Gastrocnemius medialis (tissue), 4 donors: Measurements from ENCODE around the gene CHAF1A. TPM values are rescaled to one million over a fixed set of nuclear protein-coding genes. Genes with fewer than 3 reads are reported as not detected.

Source experiments
- ATAC-seq, 2 donors: fragments of 150-250 bp; one replicate each; pipeline ENCODE4 v1.9.1; 2016
- DNase-seq, 2 donors: peaks; one replicate each; pipeline ENCODE4 v3.0.0-alpha.2; 2019
- H3K27ac ChIP-seq, 4 donors: fragments of 200-600 bp; sonication (generic); 1 replicate in 1 of 4; 2 replicates in 3 of 4; pipeline ENCODE4 v1.5.1; 2016 to 2018; ENCODE audit warnings: mild to moderate bottlenecking in 2 of 4, moderate library complexity in 1 of 4
- H3K27me3 ChIP-seq, 3 donors: fragments of 200-600 bp; sonication (generic) in 2 of 3; 1 replicate in 1 of 3; 2 replicates in 2 of 3; pipeline versions ENCODE4 v1.5.1 to v1.6.0; 2016 to 2019; ENCODE audit warnings: mild to moderate bottlenecking in 1 of 3, moderate library complexity in 1 of 3
- H3K36me3 ChIP-seq, 2 donors: fragments of 200-600 bp; sonication (generic) in 1 of 2; one replicate each; pipeline ENCODE4 v1.5.1; 2017 to 2018
- H3K4me1 ChIP-seq, 2 donors: fragments of 200-600 bp; sonication (generic) in 1 of 2; one replicate each; pipeline ENCODE4 v1.5.1; 2016 to 2017; ENCODE audit warnings: mild to moderate bottlenecking in 2 of 2
- H3K4me3 ChIP-seq, 4 donors: fragments of 200-600 bp; sonication (generic) in 3 of 4; 1 replicate in 1 of 4; 2 replicates in 3 of 4; pipeline ENCODE4 v1.5.1; 2016 to 2019; ENCODE audit warnings: mild to moderate bottlenecking in 2 of 4
- H3K9me3 ChIP-seq, 3 donors: fragments of 200-600 bp; sonication (generic) in 2 of 3; 1 replicate in 1 of 3; 2 replicates in 2 of 3; pipeline ENCODE4 v1.5.1; 2016 to 2019
- CTCF ChIP-seq, 5 experiments: fragments of 450-650 bp in 3 of 5; fragments of 200-600 bp in 2 of 5; sonication (generic) in 2 of 5; IDR thresholded peaks in 4 of 5; conservative IDR thresholded peaks in 1 of 5; 1 replicate in 4 of 5; 2 replicates in 1 of 5; pipeline ENCODE4 v1.5.1; 2016 to 2019; ENCODE audit warnings: antibody characterized with exemption in 5 of 5, mild to moderate bottlenecking in 3 of 5, moderate library complexity in 3 of 5
- POLR2A ChIP-seq, 2 donors: fragments of 450-650 bp; IDR thresholded peaks; one replicate each; pipeline ENCODE4 v1.6.1; 2017; ENCODE audit warnings: antibody characterized with exemption in 2 of 2, mild to moderate bottlenecking in 2 of 2, moderate library complexity in 2 of 2
- in situ Hi-C, 4 donors: fragments of 200-750 bp; cut with MboI; loops; one replicate each; pipeline versions ENCODE4 v1.15.0 to v1.8.0; 2017; ENCODE audit warnings: low sequenced_read_pairs in 4 of 4
- intact Hi-C: fragments of 100-400 bp; cut with DNase I; formaldehyde crosslinking; loops from one replicate; pipeline ENCODE4 v1.15.1; 2023; ENCODE audit warnings: low total_unique reads
- total RNA-seq, 4 donors: library from RNA; depleted of rRNA; stranded (reverse); fragments of >200 nt; gene quantifications; one replicate each; pipeline versions ENCODE4 v1.1.0 to v1.2.3, GENCODE V29; 2016

The CHAF1A gene
- total RNA-seq, 4 donors from 2014 or later = 7.3 to 15.8 (median 9.7) TPM

DNA sequence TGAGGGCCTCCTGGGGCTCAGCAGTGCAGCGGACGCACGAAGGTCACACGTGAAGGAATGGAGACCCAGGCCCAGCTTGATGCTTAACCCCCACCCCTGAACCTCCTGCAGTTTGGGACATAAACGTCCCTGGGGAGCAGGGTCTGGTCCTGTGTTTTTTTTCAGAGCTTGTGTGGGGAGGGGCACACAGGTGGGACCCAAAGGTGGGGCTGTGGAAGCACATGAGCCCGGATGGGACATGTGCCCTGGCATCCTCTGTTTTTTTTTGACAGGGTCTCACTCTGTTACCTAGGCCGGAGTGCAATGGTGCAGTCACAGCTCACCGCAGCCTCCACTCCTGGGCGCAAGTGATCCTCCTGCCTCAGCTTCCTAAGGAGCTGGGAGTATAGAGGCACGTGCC lies 34.7 kb downstream of the CHAF1A start:
- Histone ChIP-seq H3K27me3 (no peaks in the 10 kb centered on the region), H3K27ac (no peak overlapping the region), H3K9me3 (no peaks in the 10 kb centered on the region), H3K4me1 (no peaks in the 10 kb centered on the region), H3K36me3 (peaks cover 0 to 18% of the 10 kb centered on the region in 2 donors), H3K4me3 (no peak overlapping the region)
- in situ Hi-C loops (no loop called here), intact Hi-C loops (no loop called here)
- no peak for TF ChIP-seq POLR2A (IDR thresholded peaks at IDR 0.05)
- TF ChIP-seq CTCF (IDR thresholded peaks at IDR 0.05 in 4 of 5, conservative IDR thresholded peaks at IDR 0.05 in 1 of 5) = no peak
- DNase-seq = no peak
- no peak for ATAC-seq

- intact Hi-C loops (no loop called here), in situ Hi-C loops (no loop called here)
- no peak overlapping the region for H3K27ac ChIP-seq
- H3K36me3 ChIP-seq = no peaks in the 10 kb centered on the region
- H3K4me1 ChIP-seq = no peaks in the 10 kb centered on the region
- H3K4me3 ChIP-seq = no peak overlapping the region
- DNase-seq (no peak), ATAC-seq (no peak)
- no peak for TF ChIP-seq CTCF (IDR thresholded peaks at IDR 0.05 in 4 of 5, conservative IDR thresholded peaks at IDR 0.05 in 1 of 5)
- TF ChIP-seq POLR2A (IDR thresholded peaks at IDR 0.05) = no peak
- H3K9me3 ChIP-seq = no peaks in the 10 kb centered on the region
- no peaks in the 10 kb centered on the region for H3K27me3 ChIP-seq
These were observed 36.8 kb downstream of the CHAF1A start for GRCh38 chr19:4439243-4439642.

DNA sequence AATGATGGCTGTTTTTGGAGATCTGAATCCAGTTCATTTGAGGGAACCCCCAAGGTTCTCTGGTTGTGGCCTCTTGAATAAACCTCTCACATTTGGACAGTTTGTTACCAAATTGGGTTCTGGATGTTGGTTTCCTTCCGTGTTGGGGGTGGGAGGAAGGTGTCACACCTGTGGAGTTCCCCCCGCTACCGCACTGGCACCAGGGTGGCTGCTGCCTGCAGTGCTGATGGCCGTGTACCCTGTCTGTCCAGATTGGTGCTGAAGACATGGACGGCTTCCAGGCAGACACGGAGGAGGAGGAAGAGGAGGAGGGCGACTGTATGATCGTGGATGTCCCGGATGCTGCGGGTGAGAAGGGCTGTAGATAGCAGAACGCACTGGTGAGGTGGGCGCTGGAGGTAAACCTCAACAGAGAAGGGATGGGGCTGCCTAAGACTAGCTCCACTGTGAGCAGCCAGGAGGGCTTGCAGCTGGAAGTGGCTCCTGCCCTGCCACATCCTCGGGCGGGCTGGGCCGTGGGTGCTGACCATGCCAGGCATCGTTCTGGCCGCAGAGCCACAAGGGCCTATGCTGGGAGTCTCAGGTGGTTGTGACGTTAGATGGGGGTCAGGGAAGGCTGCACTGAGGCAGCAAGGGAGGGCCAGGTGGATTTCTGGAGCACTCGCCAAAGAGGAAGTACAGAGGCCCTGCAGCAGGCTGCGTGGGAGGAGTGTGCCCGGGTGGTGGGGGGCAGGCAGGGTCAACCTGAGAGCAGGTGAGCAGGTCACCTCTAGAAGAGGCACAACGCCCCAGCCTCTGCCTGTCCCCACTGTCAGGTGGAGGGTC lies 39.8 kb downstream of the CHAF1A start:
- no peaks in the 10 kb centered on the region for H3K9me3 ChIP-seq
- peaks cover 0 to 25% of the 10 kb centered on the region in 2 donors for H3K36me3 ChIP-seq
- no peak for DNase-seq
- no peak for ATAC-seq
- no peaks in the 10 kb centered on the region for H3K27me3 ChIP-seq
- in situ Hi-C loops = no loop called here
- H3K4me1 ChIP-seq = peaks cover 0 to 4% of the 10 kb centered on the region in 2 donors
- intact Hi-C loops = no loop called here
- no peak overlapping the region for H3K4me3 ChIP-seq
- H3K27ac ChIP-seq = no peak overlapping the region
- TF ChIP-seq POLR2A (IDR thresholded peaks at IDR 0.05) (no peak), CTCF (IDR thresholded peaks at IDR 0.05 in 4 of 5, conservative IDR thresholded peaks at IDR 0.05 in 1 of 5) (no peak)

GRCh38 chr19:4442819-4443146 lies 40.3 kb downstream of the CHAF1A start:
- TF ChIP-seq POLR2A (IDR thresholded peaks at IDR 0.05) (no peak), CTCF (IDR thresholded peaks at IDR 0.05 in 4 of 5, conservative IDR thresholded peaks at IDR 0.05 in 1 of 5) (no peak)
- ATAC-seq (no peak), DNase-seq (no peak)
- H3K4me3 ChIP-seq = no peak overlapping the region
- no peaks in the 10 kb centered on the region for H3K9me3 ChIP-seq
- peaks cover 0 to 4% of the 10 kb centered on the region in 2 donors for H3K4me1 ChIP-seq
- H3K36me3 ChIP-seq = peaks cover 0 to 31% of the 10 kb centered on the region in 2 donors
- intact Hi-C loops (no loop called here), in situ Hi-C loops (no loop called here)
- H3K27ac ChIP-seq = no peak overlapping the region
- no peaks in the 10 kb centered on the region for H3K27me3 ChIP-seq
